ENCODE data around the gene GDI2. TPM values are rescaled to one million over a fixed set of nuclear protein-coding genes. Genes with fewer than 3 reads are reported as not detected.
A peak's percentile ranks its signal among the peaks of the same experiment; 100 is the strongest.
"Not testable (repeated sequence)": the region's sequence is repeated elsewhere in the genome, so short reads cannot be mapped to it uniquely, and the experiment has no call there.

GDI2 gene
- total RNA-seq, 1 donor from 2014 or later = 229 TPM

- H3K4me3 Mint-ChIP-seq (ENCODE audit: unreplicated experiment) = no peak overlapping the region
- no peak for TF ChIP-seq CTCF (IDR thresholded peaks at IDR 0.05)
- H3K9me3 Mint-ChIP-seq (ENCODE audit: unreplicated experiment) = no peaks in the 10 kb centered on the region
- no peaks in the 10 kb centered on the region for H3K36me3 Mint-ChIP-seq (ENCODE audit: unreplicated experiment)
- H3K4me1 Mint-ChIP-seq (ENCODE audit: unreplicated experiment) = peaks cover 40% of the 10 kb centered on the region
- DNase-seq (ENCODE audit: extremely low spot score, unreplicated experiment) = no peak
- no peaks in the 10 kb centered on the region for H3K27me3 Mint-ChIP-seq (ENCODE audit: unreplicated experiment)
- no peak overlapping the region for H3K27ac Mint-ChIP-seq (ENCODE audit: unreplicated experiment)
Measured at GRCh38 chr10:5843686-5844344, 30.6 kb upstream of the GDI2 start.

DNA sequence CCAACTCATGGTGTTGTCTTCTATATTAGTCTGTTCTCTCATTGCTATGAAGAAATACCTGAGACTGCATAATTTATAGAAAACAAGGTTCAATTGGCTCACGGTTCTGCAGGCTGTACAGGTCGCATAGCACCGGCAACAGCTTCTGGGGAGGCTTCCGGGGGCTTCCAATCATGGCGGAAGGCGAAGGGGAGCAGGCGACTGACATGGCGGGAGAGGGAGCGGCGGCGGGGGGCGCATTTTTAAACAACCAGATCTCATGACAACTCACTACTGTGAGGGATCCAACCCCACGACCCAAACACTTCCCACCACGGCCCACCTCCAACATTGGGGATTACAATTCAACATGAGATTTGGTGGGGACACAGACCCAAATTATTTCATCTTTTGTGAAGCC is 28.7 kb upstream of the GDI2 start:
- H3K27ac Mint-ChIP-seq (ENCODE audit: unreplicated experiment) = no peak overlapping the region
- peaks cover 38% of the 10 kb centered on the region for H3K4me1 Mint-ChIP-seq (ENCODE audit: unreplicated experiment)
- DNase-seq (ENCODE audit: extremely low spot score, unreplicated experiment) = no peak
- TF ChIP-seq CTCF (IDR thresholded peaks at IDR 0.05) = no peak
- no peaks in the 10 kb centered on the region for H3K27me3 Mint-ChIP-seq (ENCODE audit: unreplicated experiment)
- no peaks in the 10 kb centered on the region for H3K36me3 Mint-ChIP-seq (ENCODE audit: unreplicated experiment)
- no peaks in the 10 kb centered on the region for H3K9me3 Mint-ChIP-seq (ENCODE audit: unreplicated experiment)
- H3K4me3 Mint-ChIP-seq (ENCODE audit: unreplicated experiment) = no peak overlapping the region

- H3K27me3 Mint-ChIP-seq (ENCODE audit: unreplicated experiment) = no peaks in the 10 kb centered on the region
- TF ChIP-seq CTCF (IDR thresholded peaks at IDR 0.05) = no peak
- H3K36me3 Mint-ChIP-seq (ENCODE audit: unreplicated experiment) = no peaks in the 10 kb centered on the region
- H3K4me1 Mint-ChIP-seq (ENCODE audit: unreplicated experiment) = peaks cover 25% of the 10 kb centered on the region
- peak overlapping the region; percentile 51 for H3K4me3 Mint-ChIP-seq (ENCODE audit: unreplicated experiment)
- H3K27ac Mint-ChIP-seq (ENCODE audit: unreplicated experiment) = peak overlapping the region; percentile 44
- H3K9me3 Mint-ChIP-seq (ENCODE audit: unreplicated experiment) = no peaks in the 10 kb centered on the region
- DNase-seq (ENCODE audit: extremely low spot score, unreplicated experiment) = no peak
Measured at GRCh38 chr10:5840314-5841307, 27.4 kb upstream of the GDI2 start.

DNA sequence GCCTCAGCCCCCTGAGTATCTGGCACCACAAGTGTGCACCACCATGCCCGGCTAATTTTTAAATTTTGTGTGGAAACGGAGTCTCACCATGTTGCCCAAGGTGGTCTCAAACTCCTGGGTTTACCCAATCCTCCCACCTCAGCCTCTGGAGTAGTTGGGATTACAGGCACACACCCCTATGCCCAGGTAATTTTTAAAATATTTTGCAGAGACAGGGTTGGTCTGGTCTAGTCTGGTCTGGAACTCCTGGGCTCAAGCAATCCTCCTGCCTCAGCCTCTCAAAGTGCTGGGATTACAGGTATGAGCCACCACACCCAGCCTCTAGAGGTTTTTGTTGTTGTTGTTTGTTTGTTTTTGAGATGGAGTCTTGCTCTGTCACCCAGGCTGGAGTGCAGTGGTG is 22.9 kb upstream of the GDI2 start:
- not testable (repeated sequence) for H3K4me3 Mint-ChIP-seq (ENCODE audit: unreplicated experiment); H3K27ac Mint-ChIP-seq (ENCODE audit: unreplicated experiment); DNase-seq (ENCODE audit: extremely low spot score, unreplicated experiment); H3K36me3 Mint-ChIP-seq (ENCODE audit: unreplicated experiment); H3K27me3 Mint-ChIP-seq (ENCODE audit: unreplicated experiment); H3K9me3 Mint-ChIP-seq (ENCODE audit: unreplicated experiment)
- H3K4me1 Mint-ChIP-seq (ENCODE audit: unreplicated experiment) = peaks cover 12% of the 10 kb centered on the region

- DNase-seq (ENCODE audit: extremely low spot score, unreplicated experiment) = no peak
- Mint-ChIP-seq H3K4me3 (ENCODE audit: unreplicated experiment) (no peak overlapping the region), H3K36me3 (ENCODE audit: unreplicated experiment) (no peaks in the 10 kb centered on the region), H3K27ac (ENCODE audit: unreplicated experiment) (no peak overlapping the region), H3K9me3 (ENCODE audit: unreplicated experiment) (no peaks in the 10 kb centered on the region), H3K4me1 (ENCODE audit: unreplicated experiment) (peaks cover 10% of the 10 kb centered on the region), H3K27me3 (ENCODE audit: unreplicated experiment) (no peaks in the 10 kb centered on the region)
- TF ChIP-seq CTCF (IDR thresholded peaks at IDR 0.05) = no peak
Measured at GRCh38 chr10:5835446-5836095, 22.3 kb upstream of the GDI2 start.
